B cell (primary cell): ENCODE results near the gene NDUFS6. TPM values are rescaled to one million over a fixed set of nuclear protein-coding genes. Genes with fewer than 3 reads are reported as not detected.

Experiments used
- ATAC-seq: fragments of 200-7000 bp; cut with Tn5 transposase; one replicate; pipeline ENCODE4 v1.10.0; 2021; ENCODE audit warnings: low read depth, mild to moderate bottlenecking, moderate number of reproducible peaks, moderate library complexity
- CTCF ChIA-PET: fragments of 350-600 bp; sonication (Branson Sonifier 250); formaldehyde crosslinking; loops from one replicate; lab custom pipeline; 2021; ENCODE audit warnings: antibody characterized with exemption, inconsistent platforms; lab: Charles Lee
- POLR2A ChIA-PET: fragments of 350-600 bp; sonication (Branson Sonifier 250); formaldehyde crosslinking; loops from one replicate; lab custom pipeline; 2021; ENCODE audit warnings: antibody characterized with exemption; lab: Charles Lee
- DNase-seq: peaks from one replicate; pipeline ENCODE4 v3.0.0; 2013
- H2AFZ ChIP-seq: 2 replicates; pipeline ENCODE4 v1.6.1; 2012; ENCODE audit warnings: mild to moderate bottlenecking, low read depth, low read length; ENCODE audit not compliant: insufficient read depth, poor library complexity, severe bottlenecking
- H3K27ac ChIP-seq, 2 donors: 1 replicate in 1 of 2; 2 replicates in 1 of 2; pipeline ENCODE4 v1.5.1; 2012 to 2013; ENCODE audit warnings: low read length in 2 of 2, mild to moderate bottlenecking in 2 of 2, moderate library complexity in 1 of 2
- H3K27me3 ChIP-seq, 4 experiments: fragments of 200-600 bp in 1 of 4; sonication (generic) in 1 of 4; replicated peaks in 1 of 4; 1 replicate in 2 of 4; 2 replicates in 2 of 4; pipeline versions ENCODE4 v1.6.1 to v1.7.0; 2013 to 2016; ENCODE audit warnings: low read length in 3 of 4, mild to moderate bottlenecking in 2 of 4, mixed read lengths in 1 of 4, moderate library complexity in 1 of 4; ENCODE audit not compliant: insufficient read depth in 4 of 4, control insufficient read depth in 3 of 4; ENCODE audit errors: control extremely low read depth in 1 of 4
- H3K36me3 ChIP-seq, 2 experiments: replicated peaks in 1 of 2; 1 replicate in 1 of 2; 2 replicates in 1 of 2; pipeline versions ENCODE4 v1.6.1 to v1.7.1; 2013; ENCODE audit warnings: low read length in 1 of 2; ENCODE audit not compliant: insufficient read depth in 2 of 2, control insufficient read depth in 1 of 2; ENCODE audit errors: control extremely low read depth in 1 of 2, extremely low read depth in 1 of 2
- H3K4me1 ChIP-seq, 2 donors: fragments of 200-600 bp in 1 of 2; sonication (generic) in 1 of 2; 1 replicate in 1 of 2; 2 replicates in 1 of 2; pipeline versions ENCODE4 v1.5.1 to v1.6.1; 2013 to 2017; ENCODE audit warnings: low read length in 2 of 2; ENCODE audit not compliant: control insufficient read depth in 2 of 2, insufficient read depth in 2 of 2
- H3K4me2 ChIP-seq: replicated peaks from 2 replicates; pipeline ENCODE3; 2012; ENCODE audit warnings: mild to moderate bottlenecking, low read depth, low read length; ENCODE audit not compliant: poor library complexity, severe bottlenecking
- H3K4me3 ChIP-seq, 5 experiments: fragments of 200-600 bp in 1 of 5; sonication (generic) in 1 of 5; 1 replicate in 3 of 5; 2 replicates in 2 of 5; pipeline versions ENCODE4 v1.5.1 to v1.7.0; 2011 to 2016; ENCODE audit warnings: low read length in 4 of 5, mild to moderate bottlenecking in 4 of 5, low read depth in 2 of 5, control low read depth in 1 of 5, moderate library complexity in 1 of 5; ENCODE audit not compliant: insufficient read depth in 1 of 5; ENCODE audit errors: control extremely low read depth in 1 of 5, extremely low read depth in 1 of 5
- H3K79me2 ChIP-seq: fragments of 200-600 bp; sonication (generic); one replicate; pipeline ENCODE4 v1.6.0; 2016; ENCODE audit warnings: low read length; ENCODE audit not compliant: control insufficient read depth, insufficient read depth
- H3K9ac ChIP-seq: fragments of 200-600 bp; sonication (generic); 2 replicates; pipeline ENCODE4 v1.6.1; 2017; ENCODE audit warnings: mild to moderate bottlenecking, low read length, moderate library complexity
- H3K9me3 ChIP-seq, 3 donors: one replicate each; pipeline versions ENCODE4 v1.6.1 to v1.7.1; 2013; ENCODE audit warnings: low read length in 2 of 3; ENCODE audit not compliant: control insufficient read depth in 2 of 3, insufficient read depth in 1 of 3; ENCODE audit errors: control extremely low read depth in 1 of 3
- H4K20me1 ChIP-seq: 2 replicates; pipeline ENCODE4 v1.6.0; 2012; ENCODE audit warnings: mild to moderate bottlenecking, low read length; ENCODE audit not compliant: insufficient read depth, control insufficient read depth, poor library complexity, severe bottlenecking
- H3K27ac Mint-ChIP-seq: one replicate; pipeline ENCODE4 v1.8.0; 2021; ENCODE audit warnings: mixed read lengths
- H3K27me3 Mint-ChIP-seq: one replicate; pipeline ENCODE4 v1.8.0; 2021; ENCODE audit warnings: mixed read lengths
- H3K4me1 Mint-ChIP-seq: one replicate; pipeline ENCODE4 v1.8.0; 2021; ENCODE audit warnings: mixed read lengths
- H3K4me3 Mint-ChIP-seq: one replicate; pipeline ENCODE4 v1.8.0; 2021; ENCODE audit warnings: mixed read lengths
- H3K9me3 Mint-ChIP-seq: one replicate; pipeline ENCODE4 v1.8.0; 2022; ENCODE audit warnings: mixed read lengths; ENCODE audit not compliant: insufficient read depth
- CTCF ChIP-seq: fragments of 200-600 bp; IDR thresholded peaks from one replicate; pipeline ENCODE4 v1.8.0; 2022; ENCODE audit warnings: antibody characterized with exemption, mild to moderate bottlenecking
- EZH2 ChIP-seq: IDR thresholded peaks from 2 replicates; pipeline ENCODE4 v1.6.1; 2012; ENCODE audit warnings: borderline replicate concordance, low read depth, mild to moderate bottlenecking, moderate library complexity, low read length; ENCODE audit not compliant: insufficient read depth, poor library complexity, severe bottlenecking
- WGBS: methylation state at CpG from one replicate; pipeline ENCODE4 v1.1.5; 2013; ENCODE audit warnings: missing lambda C conversion rate; ENCODE audit not compliant: insufficient coverage; 5-methylcytosine and 5-hydroxymethylcytosine counted together
- intact Hi-C: fragments of 100-400 bp; cut with micrococcal nuclease; formaldehyde crosslinking; loops from one replicate; pipeline ENCODE4 v1.10.0; 2022
- polyA plus RNA-seq: library from polyadenylated mRNA; depleted of rRNA; stranded (reverse); fragments of >200 nt; gene quantifications from 2 replicates; pipeline ENCODE4 v1.2.3, GENCODE V29; 2012
- total RNA-seq, 2 donors: library from RNA; stranded (reverse); fragments of 120-200 nt in 1 of 2; gene quantifications; 1 replicate in 1 of 2; 2 replicates in 1 of 2; pipeline versions ENCODE4 v1.2.3 to v1.2.4, GENCODE V29; 2013 to 2022

Gene NDUFS6
- total and polyA plus RNA-seq, 2 donors (not counting 1 experiment from before 2014, with no cell fraction given) = 16.9 to 18.0 TPM

- H3K4me1 Mint-ChIP-seq = peaks cover 30% of the 10 kb centered on the region
- H3K4me2 ChIP-seq = no peak overlapping the region
- no peak overlapping the region for H3K27ac ChIP-seq
- H3K27me3 Mint-ChIP-seq = no peaks in the 10 kb centered on the region
- H3K27me3 ChIP-seq = no peaks in the 10 kb centered on the region
- H3K9ac ChIP-seq = no peak overlapping the region
- no peak for DNase-seq
- peaks cover 52% of the 10 kb centered on the region for H4K20me1 ChIP-seq
- H3K4me3 ChIP-seq = no peak overlapping the region
- ATAC-seq = no peak
- H3K79me2 ChIP-seq = peaks cover 90% of the 10 kb centered on the region
- H3K27ac Mint-ChIP-seq = no peak overlapping the region
- H3K4me1 ChIP-seq = peaks cover 9 to 11% of the 10 kb centered on the region in 2 donors
- ChIA-PET CTCF (no interaction called here), POLR2A (no interaction called here)
- no peak overlapping the region for H2AFZ ChIP-seq
- no peaks in the 10 kb centered on the region for H3K9me3 Mint-ChIP-seq
- TF ChIP-seq EZH2 (no peak), CTCF (no peak)
- H3K9me3 ChIP-seq = no peaks in the 10 kb centered on the region
- H3K36me3 ChIP-seq = peaks cover 1 to 70% of the 10 kb centered on the region in 2 experiments
- H3K4me3 Mint-ChIP-seq = no peak overlapping the region
- WGBS = 100% methylated on average over 4 of the region's 4 CpGs
- intact Hi-C loops = no loop called here
Measured at GRCh38 chr5:1805326-1805725, 4.1 kb downstream of the NDUFS6 start.

DNA sequence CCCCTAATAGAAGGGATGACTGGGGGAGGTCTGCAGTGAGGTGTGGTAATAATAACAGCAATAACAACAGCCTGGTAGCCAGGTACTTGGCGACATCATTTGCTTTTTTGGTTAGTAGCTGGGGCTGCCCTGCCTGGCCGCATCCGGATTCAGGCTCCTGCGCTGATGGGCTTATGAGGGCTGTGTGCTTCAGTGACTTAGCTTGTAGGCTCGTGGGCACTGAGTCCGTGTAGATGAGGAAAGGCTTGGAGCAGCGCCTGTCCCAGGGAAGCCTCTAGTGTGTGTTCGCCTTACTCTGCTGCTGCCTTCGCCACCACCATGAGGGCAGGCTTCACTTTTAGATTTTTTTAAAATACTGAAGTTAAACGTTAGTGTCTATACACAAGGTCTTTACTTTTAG is 4.5 kb downstream of the NDUFS6 start:
- Histone ChIP-seq H3K4me1 (peaks cover 5 to 6% of the 10 kb centered on the region in 2 donors), H3K9me3 (no peaks in the 10 kb centered on the region), H3K9ac (no peak overlapping the region), H3K27ac (no peak overlapping the region), H3K36me3 (peaks cover 1 to 74% of the 10 kb centered on the region in 2 experiments), H3K4me3 (no peak overlapping the region), H2AFZ (no peak overlapping the region), H3K79me2 (peaks cover 94% of the 10 kb centered on the region), H3K4me2 (no peak overlapping the region), H3K27me3 (no peaks in the 10 kb centered on the region), H4K20me1 (peaks cover 56% of the 10 kb centered on the region)
- Mint-ChIP-seq H3K27me3 (no peaks in the 10 kb centered on the region), H3K4me3 (no peak overlapping the region), H3K9me3 (no peaks in the 10 kb centered on the region), H3K4me1 (peaks cover 25% of the 10 kb centered on the region), H3K27ac (peak overlapping the region; percentile 20)
- 98% methylated on average over 7 of the region's 10 CpGs for WGBS
- no peak for DNase-seq
- no peak for ATAC-seq
- POLR2A ChIA-PET = no interaction called here
- no peak for TF ChIP-seq EZH2
- no peak for TF ChIP-seq CTCF
- intact Hi-C loops = no loop called here
- CTCF ChIA-PET = no interaction called here
